Neural crest cell (in vitro differentiated cells): ENCODE results near the gene FGD6. TPM values are rescaled to one million over a fixed set of nuclear protein-coding genes. Genes with fewer than 3 reads are reported as not detected.

Experiments
- DNase-seq: peaks from one replicate; pipeline ENCODE4 v3.0.0; 2021; ENCODE audit warnings: low read depth, mixed read lengths, low spot score
- H3K27ac Mint-ChIP-seq: one replicate; pipeline ENCODE4 v1.8.0; 2021; ENCODE audit warnings: mild to moderate bottlenecking, mixed read lengths; ENCODE audit not compliant: unreplicated experiment
- H3K27me3 Mint-ChIP-seq: 2 replicates; pipeline ENCODE4 v1.8.0; 2021; ENCODE audit warnings: low read depth, mild to moderate bottlenecking, mixed read lengths
- H3K36me3 Mint-ChIP-seq: 2 replicates; pipeline ENCODE4 v1.8.0; 2021; ENCODE audit warnings: low read depth, mild to moderate bottlenecking, mixed read lengths
- H3K4me1 Mint-ChIP-seq: 2 replicates; pipeline ENCODE4 v1.8.0; 2021; ENCODE audit warnings: mixed read lengths
- H3K4me3 Mint-ChIP-seq: one replicate; pipeline ENCODE4 v1.8.0; 2021; ENCODE audit warnings: mild to moderate bottlenecking, mixed read lengths
- H3K9me3 Mint-ChIP-seq: 2 replicates; pipeline ENCODE4 v1.8.0; 2021; ENCODE audit warnings: mixed read lengths
- total RNA-seq: library from RNA; stranded (reverse); gene quantifications from 2 replicates; pipeline ENCODE4 v1.2.1, GENCODE V29; 2021
- TF ChIP-seq, protein P1 (sequence below): fragments of 200-600 bp; sonication (generic); conservative IDR thresholded peaks from 2 replicates; pipeline ENCODE4 v1.5.0; 2021; ENCODE audit warnings: antibody characterized with exemption, mild to moderate bottlenecking

The FGD6 gene
- total RNA-seq, 1 donor from 2014 or later = 17.4 TPM

DNA sequence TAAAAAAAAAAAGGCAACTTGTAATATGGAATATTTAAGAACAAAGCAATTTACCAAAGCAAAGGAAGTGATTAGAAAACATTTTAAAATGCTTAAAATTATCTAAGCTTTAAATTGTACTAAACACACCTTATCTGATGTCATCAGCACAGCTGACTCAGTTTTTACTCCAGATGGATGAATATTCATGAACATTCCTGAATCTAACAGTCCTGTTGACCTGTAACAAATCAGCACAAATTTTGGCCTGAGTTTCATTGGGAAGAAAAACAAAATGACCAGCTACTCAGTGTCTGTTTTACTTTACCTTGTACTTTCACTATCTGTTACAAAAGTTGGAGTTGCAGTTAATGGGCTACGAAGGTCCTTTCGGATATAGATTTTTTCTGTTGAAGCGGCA, 159.8 kb downstream of the FGD6 start:
- Mint-ChIP-seq H3K4me3 (no peak overlapping the region), H3K27me3 (no peaks in the 10 kb centered on the region), H3K9me3 (no peaks in the 10 kb centered on the region), H3K36me3 (peaks cover 5% of the 10 kb centered on the region), H3K4me1 (peaks cover 7% of the 10 kb centered on the region), H3K27ac (no peak overlapping the region)
- DNase-seq = no peak
- TF ChIP-seq, protein P1, sequence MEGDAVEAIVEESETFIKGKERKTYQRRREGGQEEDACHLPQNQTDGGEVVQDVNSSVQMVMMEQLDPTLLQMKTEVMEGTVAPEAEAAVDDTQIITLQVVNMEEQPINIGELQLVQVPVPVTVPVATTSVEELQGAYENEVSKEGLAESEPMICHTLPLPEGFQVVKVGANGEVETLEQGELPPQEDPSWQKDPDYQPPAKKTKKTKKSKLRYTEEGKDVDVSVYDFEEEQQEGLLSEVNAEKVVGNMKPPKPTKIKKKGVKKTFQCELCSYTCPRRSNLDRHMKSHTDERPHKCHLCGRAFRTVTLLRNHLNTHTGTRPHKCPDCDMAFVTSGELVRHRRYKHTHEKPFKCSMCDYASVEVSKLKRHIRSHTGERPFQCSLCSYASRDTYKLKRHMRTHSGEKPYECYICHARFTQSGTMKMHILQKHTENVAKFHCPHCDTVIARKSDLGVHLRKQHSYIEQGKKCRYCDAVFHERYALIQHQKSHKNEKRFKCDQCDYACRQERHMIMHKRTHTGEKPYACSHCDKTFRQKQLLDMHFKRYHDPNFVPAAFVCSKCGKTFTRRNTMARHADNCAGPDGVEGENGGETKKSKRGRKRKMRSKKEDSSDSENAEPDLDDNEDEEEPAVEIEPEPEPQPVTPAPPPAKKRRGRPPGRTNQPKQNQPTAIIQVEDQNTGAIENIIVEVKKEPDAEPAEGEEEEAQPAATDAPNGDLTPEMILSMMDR = no peak

DNA sequence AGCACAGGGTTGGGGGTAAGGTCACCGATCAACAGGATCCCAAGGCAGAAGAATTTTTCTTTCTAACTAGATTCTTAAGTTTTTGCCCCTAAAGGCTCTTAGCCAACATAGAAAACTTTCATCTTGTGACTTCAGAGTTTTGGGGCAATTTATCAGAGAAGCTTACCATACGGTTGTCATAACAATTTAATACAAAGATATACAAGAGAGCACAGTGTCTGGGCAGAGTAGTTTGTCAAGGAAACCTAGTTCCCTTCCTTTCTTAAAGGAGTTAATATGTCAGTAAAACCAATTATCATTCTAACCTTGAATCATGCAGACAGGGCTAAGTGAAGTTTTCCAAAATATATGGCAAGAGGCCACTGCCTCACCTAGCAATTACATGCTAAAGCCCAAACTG, 162.2 kb downstream of the FGD6 start:
- TF ChIP-seq, protein P1 = no peak
- Mint-ChIP-seq H3K27me3 (no peaks in the 10 kb centered on the region), H3K9me3 (no peaks in the 10 kb centered on the region), H3K4me1 (peaks cover 7% of the 10 kb centered on the region), H3K4me3 (no peak overlapping the region), H3K36me3 (peaks cover 7% of the 10 kb centered on the region), H3K27ac (no peak overlapping the region)
- no peak for DNase-seq

DNA sequence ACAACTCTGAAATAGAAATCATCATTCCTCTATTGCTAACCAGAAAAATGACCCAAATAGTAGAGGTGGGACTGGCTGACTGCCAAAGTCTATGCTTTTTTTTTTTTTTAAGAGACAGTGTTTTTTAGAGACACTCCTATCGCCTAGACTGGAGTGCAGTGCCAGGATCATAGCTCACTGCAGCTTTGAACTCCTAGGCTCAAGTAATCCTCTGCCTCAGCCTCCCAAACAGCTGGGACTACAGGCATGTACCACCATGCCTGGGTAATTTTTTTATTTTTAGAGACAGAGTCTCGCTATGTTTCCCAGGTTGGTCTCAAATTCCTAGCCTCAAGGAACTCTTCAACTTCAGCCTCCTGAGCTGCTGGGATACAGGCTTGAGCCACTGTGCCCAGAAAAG, 163.1 kb downstream of the FGD6 start:
- peaks cover 7% of the 10 kb centered on the region for H3K36me3 Mint-ChIP-seq
- peaks cover 7% of the 10 kb centered on the region for H3K4me1 Mint-ChIP-seq
- H3K9me3 Mint-ChIP-seq = no peaks in the 10 kb centered on the region
- no peak overlapping the region for H3K27ac Mint-ChIP-seq
- no peaks in the 10 kb centered on the region for H3K27me3 Mint-ChIP-seq
- no peak overlapping the region for H3K4me3 Mint-ChIP-seq
- DNase-seq = no peak
- TF ChIP-seq, protein P1 = no peak

DNA sequence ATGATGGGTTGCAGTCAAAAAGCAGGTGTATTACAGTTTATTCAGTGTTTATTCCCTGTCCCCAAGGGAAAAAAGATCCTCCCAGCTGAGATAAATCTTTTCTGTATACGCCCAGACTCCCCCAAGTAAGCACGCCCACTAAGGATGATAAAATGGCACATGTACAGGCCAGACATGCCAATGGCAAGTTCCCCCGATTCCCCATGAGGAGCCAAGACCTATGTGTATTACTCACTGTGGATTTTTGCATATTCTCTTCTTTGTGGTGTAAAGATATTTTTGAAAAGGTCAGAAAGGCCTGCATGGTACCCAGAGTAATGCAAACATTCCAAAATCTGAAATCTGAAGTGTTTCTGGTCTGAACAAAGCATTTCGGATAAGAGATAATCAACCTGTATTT, 166.0 kb downstream of the FGD6 start:
- Mint-ChIP-seq H3K27me3 (no peaks in the 10 kb centered on the region), H3K36me3 (peaks cover 13% of the 10 kb centered on the region), H3K27ac (no peak overlapping the region), H3K4me3 (no peak overlapping the region), H3K9me3 (no peaks in the 10 kb centered on the region), H3K4me1 (peaks cover 7% of the 10 kb centered on the region)
- TF ChIP-seq, protein P1 = no peak
- no peak for DNase-seq

DNA sequence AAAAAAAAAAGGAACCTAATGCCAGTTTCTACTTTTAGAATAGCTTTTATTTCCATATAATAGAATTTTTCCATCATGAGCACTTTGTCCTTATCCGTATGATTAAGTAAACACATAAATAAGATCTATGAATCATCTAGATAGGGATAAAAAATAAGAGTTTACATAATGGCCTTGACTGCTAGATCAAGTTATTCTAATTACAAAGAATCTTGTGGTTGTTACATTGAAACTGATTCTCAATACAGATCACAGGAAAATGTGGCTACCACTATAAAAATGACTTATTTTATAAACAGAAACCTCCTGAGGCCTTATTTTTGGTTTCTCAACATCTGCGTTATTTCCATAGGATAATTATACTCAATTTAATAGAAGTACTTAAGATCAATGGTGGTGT, 179.4 kb downstream of the FGD6 start:
- no peaks in the 10 kb centered on the region for H3K4me1 Mint-ChIP-seq
- no peak overlapping the region for H3K27ac Mint-ChIP-seq
- TF ChIP-seq, protein P1 = no peak
- H3K36me3 Mint-ChIP-seq = no peaks in the 10 kb centered on the region
- H3K9me3 Mint-ChIP-seq = no peaks in the 10 kb centered on the region
- H3K4me3 Mint-ChIP-seq = no peak overlapping the region
- no peak for DNase-seq
- H3K27me3 Mint-ChIP-seq = no peaks in the 10 kb centered on the region

DNA sequence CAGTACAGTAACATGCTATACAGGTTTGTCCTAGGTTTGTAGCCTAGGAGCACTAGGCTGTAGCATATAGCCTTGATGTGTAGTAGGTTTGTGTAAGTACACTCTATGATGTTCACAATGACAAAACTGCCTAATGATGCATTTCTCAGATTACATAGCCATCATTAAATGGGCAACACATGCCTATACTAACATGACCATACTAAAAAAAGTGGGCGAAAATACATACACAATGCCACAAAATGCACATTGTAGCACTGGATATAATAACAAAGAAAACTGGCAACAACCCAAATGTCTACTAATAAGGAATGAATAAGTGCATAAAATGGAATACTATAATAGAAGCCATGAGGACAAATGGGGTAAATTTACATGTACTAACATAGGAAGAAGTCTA, 182.5 kb downstream of the FGD6 start:
- H3K27me3 Mint-ChIP-seq = no peaks in the 10 kb centered on the region
- H3K27ac Mint-ChIP-seq = no peak overlapping the region
- no peak for DNase-seq
- H3K9me3 Mint-ChIP-seq = no peaks in the 10 kb centered on the region
- H3K4me1 Mint-ChIP-seq = no peaks in the 10 kb centered on the region
- no peak overlapping the region for H3K4me3 Mint-ChIP-seq
- TF ChIP-seq, protein P1 = no peak
- H3K36me3 Mint-ChIP-seq = no peaks in the 10 kb centered on the region
